Measurements from ENCODE around the gene PLA2G2F. TPM values are rescaled to one million over a fixed set of nuclear protein-coding genes. Genes with fewer than 3 reads are reported as not detected.

Gene PLA2G2F
- total and polyA plus RNA-seq, 9 of the 15 experiments (the other 6 are each of a cell fraction or from before 2014, with no cell fraction given) = not detected

- TF ChIP-seq ZBTB12 (CRISPR knock-in tag; IDR thresholded peaks at IDR 0.05) (no peak), FOXJ2 (tag; IDR thresholded peaks at IDR 0.05) (peak; percentile 99), POLR2H (tag; IDR thresholded peaks at IDR 0.05; ENCODE audit: low read depth) (peak; percentile 65), CC2D1A (IDR thresholded peaks at IDR 0.05) (no peak), ZNF197 (CRISPR knock-in tag; IDR thresholded peaks at IDR 0.05; ENCODE audit: low read depth) (peak; percentile 40; the same call in 1 of the 2 replicates), E2F3 (CRISPR knock-in tag; IDR thresholded peaks at IDR 0.05) (no peak), KDM2B (CRISPR knock-in tag; IDR thresholded peaks at IDR 0.05) (no peak), MAX (CRISPR knock-in tag; IDR thresholded peaks at IDR 0.05) (peak; percentile 73), HDAC6 (IDR thresholded peaks at IDR 0.05; ENCODE audit: low read depth, low read length) (no peak), DIDO1 (tag; IDR thresholded peaks at IDR 0.05; ENCODE audit: low read depth) (no peak), ZNF263 (CRISPR knock-in tag; IDR thresholded peaks at IDR 0.05; ENCODE audit: borderline replicate concordance) (no peak; the same call in 1 of the 2 replicates), ZNF696 (CRISPR knock-in tag; conservative IDR thresholded peaks at IDR 0.05) (no peak), SNIP1 (IDR thresholded peaks at IDR 0.05; ENCODE audit: low read depth) (no peak), PKNOX1 (IDR thresholded peaks at IDR 0.05) (no peak), ZBTB7A (IDR thresholded peaks at IDR 0.05; ENCODE audit: borderline replicate concordance, control insufficient read depth, low read depth, low read length) (peak; percentile 88), SRF (CRISPR knock-in tag; IDR thresholded peaks at IDR 0.05) (peak in 1 of 2 experiments; percentile 44; a peak in 1 of 4 replicates), EHMT2 (IDR thresholded peaks at IDR 0.05) (no peak), NR2F6 (CRISPR knock-in tag; IDR thresholded peaks at IDR 0.05) (no peak), HNRNPUL1 (IDR thresholded peaks at IDR 0.05; ENCODE audit: low read length) (no peak), ZFPM2 (CRISPR knock-in tag; IDR thresholded peaks at IDR 0.05) (no peak)
- TF ChIP-seq, protein P1, sequence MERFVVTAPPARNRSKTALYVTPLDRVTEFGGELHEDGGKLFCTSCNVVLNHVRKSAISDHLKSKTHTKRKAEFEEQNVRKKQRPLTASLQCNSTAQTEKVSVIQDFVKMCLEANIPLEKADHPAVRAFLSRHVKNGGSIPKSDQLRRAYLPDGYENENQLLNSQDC (CRISPR knock-in tag; IDR thresholded peaks at IDR 0.05) = no peak
- TF ChIP-seq, protein P2, sequence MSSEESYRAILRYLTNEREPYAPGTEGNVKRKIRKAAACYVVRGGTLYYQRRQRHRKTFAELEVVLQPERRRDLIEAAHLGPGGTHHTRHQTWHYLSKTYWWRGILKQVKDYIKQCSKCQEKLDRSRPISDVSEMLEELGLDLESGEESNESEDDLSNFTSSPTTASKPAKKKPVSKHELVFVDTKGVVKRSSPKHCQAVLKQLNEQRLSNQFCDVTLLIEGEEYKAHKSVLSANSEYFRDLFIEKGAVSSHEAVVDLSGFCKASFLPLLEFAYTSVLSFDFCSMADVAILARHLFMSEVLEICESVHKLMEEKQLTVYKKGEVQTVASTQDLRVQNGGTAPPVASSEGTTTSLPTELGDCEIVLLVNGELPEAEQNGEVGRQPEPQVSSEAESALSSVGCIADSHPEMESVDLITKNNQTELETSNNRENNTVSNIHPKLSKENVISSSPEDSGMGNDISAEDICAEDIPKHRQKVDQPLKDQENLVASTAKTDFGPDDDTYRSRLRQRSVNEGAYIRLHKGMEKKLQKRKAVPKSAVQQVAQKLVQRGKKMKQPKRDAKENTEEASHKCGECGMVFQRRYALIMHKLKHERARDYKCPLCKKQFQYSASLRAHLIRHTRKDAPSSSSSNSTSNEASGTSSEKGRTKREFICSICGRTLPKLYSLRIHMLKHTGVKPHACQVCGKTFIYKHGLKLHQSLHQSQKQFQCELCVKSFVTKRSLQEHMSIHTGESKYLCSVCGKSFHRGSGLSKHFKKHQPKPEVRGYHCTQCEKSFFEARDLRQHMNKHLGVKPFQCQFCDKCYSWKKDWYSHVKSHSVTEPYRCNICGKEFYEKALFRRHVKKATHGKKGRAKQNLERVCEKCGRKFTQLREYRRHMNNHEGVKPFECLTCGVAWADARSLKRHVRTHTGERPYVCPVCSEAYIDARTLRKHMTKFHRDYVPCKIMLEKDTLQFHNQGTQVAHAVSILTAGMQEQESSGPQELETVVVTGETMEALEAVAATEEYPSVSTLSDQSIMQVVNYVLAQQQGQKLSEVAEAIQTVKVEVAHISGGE (CRISPR knock-in tag; IDR thresholded peaks at IDR 0.05) = peak in 1 of 3 experiments; percentile 67; a peak in 2 of 6 replicates
Observed at GRCh38 chr1:20185834-20186782, 47.0 kb downstream of the PLA2G2F start, which contains the start of the genes PLA2G2C and UBXN10 (continued).

Data from K562 (cell line).